Retinal pigment epithelial cell (primary cell): ENCODE results near the gene FCHSD2.
"Not testable (repeated sequence)": the region's sequence is repeated elsewhere in the genome, so short reads cannot be mapped to it uniquely, and the experiment has no call there.

Source experiments
- DNase-seq: peaks from one replicate; pipeline ENCODE4 v3.0.0-alpha.2; 2010; ENCODE audit warnings: low read depth
- H3K4me3 ChIP-seq: 2 replicates; pipeline ENCODE4 v1.5.1; 2011; ENCODE audit warnings: mild to moderate bottlenecking, low read length, control low read depth, moderate library complexity
- TF ChIP-seq, protein P1 (sequence below): conservative IDR thresholded peaks from 2 replicates; pipeline ENCODE4 v1.5.1; 2011; ENCODE audit warnings: low read depth, low read length, control low read depth, inconsistent platforms

The FCHSD2 gene

DNA sequence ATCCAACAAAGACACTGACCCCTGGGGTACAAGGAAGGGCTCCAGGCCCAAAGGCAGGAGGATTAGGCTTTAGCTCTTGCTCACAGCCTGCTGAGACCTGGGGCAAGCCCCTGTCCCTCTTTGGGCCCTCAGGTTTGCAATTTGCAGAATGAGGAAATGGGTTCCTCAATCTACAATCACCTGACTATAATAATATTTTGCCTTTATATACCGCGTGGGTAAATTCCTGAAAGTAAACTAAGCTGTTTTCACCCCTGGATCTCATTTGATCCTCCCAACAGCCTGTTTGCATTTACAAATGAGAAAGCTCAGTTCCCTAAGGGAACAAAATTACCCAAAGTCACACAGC lies 349.1 kb downstream of the FCHSD2 start:
- no peak for DNase-seq
- TF ChIP-seq, protein P1, sequence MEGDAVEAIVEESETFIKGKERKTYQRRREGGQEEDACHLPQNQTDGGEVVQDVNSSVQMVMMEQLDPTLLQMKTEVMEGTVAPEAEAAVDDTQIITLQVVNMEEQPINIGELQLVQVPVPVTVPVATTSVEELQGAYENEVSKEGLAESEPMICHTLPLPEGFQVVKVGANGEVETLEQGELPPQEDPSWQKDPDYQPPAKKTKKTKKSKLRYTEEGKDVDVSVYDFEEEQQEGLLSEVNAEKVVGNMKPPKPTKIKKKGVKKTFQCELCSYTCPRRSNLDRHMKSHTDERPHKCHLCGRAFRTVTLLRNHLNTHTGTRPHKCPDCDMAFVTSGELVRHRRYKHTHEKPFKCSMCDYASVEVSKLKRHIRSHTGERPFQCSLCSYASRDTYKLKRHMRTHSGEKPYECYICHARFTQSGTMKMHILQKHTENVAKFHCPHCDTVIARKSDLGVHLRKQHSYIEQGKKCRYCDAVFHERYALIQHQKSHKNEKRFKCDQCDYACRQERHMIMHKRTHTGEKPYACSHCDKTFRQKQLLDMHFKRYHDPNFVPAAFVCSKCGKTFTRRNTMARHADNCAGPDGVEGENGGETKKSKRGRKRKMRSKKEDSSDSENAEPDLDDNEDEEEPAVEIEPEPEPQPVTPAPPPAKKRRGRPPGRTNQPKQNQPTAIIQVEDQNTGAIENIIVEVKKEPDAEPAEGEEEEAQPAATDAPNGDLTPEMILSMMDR: no peak
- H3K4me3 ChIP-seq: peak overlapping the region; percentile 26

DNA sequence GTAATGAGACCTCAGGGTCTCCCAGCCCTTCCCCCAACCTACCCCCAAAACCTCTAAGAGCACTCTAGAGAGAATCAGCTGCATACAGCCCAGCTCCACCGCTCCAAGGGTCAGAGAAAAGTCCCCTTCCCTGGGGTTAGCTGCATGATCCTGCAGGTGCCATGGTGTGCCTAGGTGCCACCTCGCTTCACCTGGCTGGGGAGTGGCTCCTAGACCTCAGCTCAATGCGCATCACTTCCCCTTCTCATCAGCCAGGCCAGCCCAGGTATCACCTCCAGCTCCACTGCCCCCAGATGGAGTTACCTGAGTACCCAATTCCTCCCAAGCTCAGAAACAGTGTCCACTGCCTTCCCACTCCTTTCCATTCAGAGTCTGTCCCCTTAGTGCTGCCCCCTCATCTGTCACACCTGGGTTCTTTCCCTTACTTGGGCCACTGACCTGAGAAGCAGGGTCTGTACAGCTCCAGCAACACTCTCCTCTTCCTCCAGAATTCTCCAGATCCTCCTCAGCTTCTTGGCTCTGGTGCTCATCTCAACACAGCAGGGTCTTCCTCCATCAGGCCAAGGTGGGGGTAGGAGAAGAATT lies 349.6 kb downstream of the FCHSD2 start:
- TF ChIP-seq, protein P1: no peak
- no peak for DNase-seq
- H3K4me3 ChIP-seq: peak overlapping the region; percentile 26

DNA sequence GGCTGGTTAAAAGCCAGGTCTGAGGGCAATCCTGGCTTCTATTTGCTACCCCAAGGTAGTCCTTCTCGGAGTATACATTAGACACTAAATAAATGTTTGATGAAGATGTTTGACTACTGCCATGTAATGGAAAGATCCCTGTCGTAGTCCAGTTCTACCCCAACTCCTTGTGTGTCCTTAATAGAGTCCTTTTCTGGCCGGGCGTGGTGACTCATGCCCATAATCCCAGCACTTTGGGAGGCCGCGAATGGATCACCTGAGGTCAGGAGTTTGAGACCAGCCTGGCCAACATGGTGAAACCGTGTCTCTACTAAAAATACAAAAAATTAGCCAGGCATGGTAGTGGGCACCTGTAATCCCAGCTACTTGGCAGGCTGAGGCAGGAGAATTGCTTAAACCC lies 350.9 kb downstream of the FCHSD2 start:
- DNase-seq, H3K4me3 ChIP-seq: not testable (repeated sequence)

DNA sequence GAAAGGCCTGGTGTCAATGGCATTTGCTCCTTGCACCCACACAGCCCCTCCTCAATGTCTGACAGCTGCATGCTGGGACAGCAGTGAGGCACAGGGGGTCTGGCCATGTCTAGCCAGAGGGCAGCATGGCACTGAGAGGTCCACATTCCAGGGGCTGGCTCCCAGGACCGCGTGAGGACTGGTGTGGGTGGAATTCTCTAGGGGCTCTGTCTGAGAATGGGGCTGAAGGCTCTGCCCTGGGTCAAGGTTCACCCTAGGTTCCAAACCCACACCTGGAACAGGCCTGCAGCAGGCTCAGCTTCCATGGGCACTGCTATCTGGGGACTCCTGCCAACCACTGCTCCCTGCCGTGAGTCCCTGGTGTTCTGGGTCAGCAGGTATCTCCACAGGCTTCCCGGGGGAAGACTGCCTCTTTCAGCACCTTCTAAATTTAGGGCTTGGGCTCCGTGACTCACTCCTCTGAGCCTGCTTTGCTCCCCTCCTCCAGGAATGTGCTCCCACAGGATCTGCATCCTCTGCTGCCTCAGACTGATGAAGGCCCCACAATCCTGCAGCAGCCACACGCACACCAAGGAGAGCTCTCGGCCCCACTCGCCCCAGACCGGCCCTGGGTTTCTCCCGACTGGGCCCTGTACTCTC lies 352.5 kb downstream of the FCHSD2 start:
- H3K4me3 ChIP-seq: no peak overlapping the region
- TF ChIP-seq, protein P1: no peak
- no peak for DNase-seq

DNA sequence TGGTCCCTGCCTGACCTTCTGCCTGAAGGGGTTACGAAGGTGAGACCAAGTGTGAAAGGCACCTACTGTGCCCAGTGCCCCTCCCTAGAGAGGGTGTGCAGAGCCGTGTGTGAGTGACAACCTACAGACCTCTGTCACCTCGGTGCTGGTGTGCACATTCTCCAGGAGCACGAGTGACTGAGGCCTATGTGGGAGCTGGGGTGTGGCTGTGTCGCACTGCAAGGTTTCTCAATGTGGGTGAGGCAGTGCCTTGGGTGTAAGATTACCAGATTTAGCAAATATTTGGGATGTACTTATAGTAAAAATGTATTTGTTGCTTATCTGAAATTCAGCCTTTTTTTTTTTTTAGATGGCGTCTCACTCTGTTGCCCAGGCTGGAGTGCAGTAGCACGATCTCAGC lies 353.9 kb downstream of the FCHSD2 start:
- DNase-seq: no peak
- H3K4me3 ChIP-seq: no peak overlapping the region
- TF ChIP-seq, protein P1: no peak

DNA sequence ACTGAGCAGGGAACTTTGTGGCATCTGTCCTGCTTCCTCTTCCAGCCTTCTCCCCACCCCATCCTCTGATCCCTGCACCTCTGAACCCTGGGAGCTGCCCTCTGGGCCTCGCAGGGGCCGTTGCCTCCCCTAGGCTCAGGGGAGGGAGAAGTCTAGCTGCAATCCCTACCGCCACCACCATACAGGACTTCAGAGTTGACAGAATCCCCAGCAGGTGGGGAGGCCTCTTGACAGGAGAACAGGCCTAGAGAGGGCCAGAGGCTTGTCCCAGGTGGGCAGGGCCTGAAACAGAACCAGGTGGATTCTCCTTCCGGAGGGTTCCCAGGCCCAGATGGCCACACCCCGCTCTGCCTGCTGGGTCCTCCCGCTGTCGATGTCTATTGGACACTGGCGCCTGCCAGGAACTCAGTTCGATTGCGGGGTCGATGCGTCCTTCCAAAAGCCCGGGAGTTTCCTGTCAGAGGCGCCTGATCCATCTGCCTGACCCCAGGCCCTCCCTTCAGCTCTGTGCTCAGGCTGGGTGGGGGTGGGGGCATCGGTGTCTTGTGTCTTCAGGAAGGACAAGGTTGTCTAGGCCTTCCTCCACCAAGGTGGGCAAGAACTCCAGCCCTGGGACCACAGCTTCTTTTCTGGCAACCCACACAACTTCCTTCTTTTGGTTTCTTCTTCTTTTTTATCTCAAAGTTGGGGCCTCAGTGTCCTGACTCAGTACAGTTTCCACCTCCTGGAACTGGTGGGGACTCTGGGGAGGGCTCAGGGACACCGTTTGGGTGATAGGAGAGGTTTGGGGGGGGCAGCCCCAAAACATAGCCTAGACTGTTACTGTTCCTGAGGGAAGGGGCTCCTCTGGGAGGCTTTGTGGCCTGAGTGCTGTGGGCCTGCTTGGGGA lies 354.7 kb downstream of the FCHSD2 start:
- no peak for DNase-seq
- H3K4me3 ChIP-seq: no peak overlapping the region
- TF ChIP-seq, protein P1: no peak
